ENCODE measurements around the gene C1QL3.

C1QL3 gene

DNA sequence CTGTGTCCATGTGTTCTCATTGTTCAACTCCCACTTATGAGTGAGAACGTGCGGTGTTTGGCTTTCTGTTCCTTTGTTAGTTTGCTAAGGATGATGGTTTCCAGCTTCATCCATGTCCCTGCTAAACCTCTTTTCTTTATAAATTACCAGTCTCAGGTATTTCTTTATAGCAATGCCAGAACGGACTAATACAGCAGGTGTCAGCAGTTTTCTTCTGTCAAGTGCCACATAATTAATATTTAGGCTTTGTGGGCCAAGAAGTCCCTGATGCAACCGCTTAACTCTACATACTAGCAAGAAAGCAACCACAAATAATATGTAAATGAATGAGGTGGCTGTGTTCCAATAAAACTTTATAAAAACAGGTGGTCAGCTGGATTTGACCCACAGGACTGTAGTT is 26.3 kb upstream of the C1QL3 start:
- H3K4me3 ChIP-seq (ENCODE audit: low read depth, low read length), result no peak overlapping the region
- TF ChIP-seq, protein P1, sequence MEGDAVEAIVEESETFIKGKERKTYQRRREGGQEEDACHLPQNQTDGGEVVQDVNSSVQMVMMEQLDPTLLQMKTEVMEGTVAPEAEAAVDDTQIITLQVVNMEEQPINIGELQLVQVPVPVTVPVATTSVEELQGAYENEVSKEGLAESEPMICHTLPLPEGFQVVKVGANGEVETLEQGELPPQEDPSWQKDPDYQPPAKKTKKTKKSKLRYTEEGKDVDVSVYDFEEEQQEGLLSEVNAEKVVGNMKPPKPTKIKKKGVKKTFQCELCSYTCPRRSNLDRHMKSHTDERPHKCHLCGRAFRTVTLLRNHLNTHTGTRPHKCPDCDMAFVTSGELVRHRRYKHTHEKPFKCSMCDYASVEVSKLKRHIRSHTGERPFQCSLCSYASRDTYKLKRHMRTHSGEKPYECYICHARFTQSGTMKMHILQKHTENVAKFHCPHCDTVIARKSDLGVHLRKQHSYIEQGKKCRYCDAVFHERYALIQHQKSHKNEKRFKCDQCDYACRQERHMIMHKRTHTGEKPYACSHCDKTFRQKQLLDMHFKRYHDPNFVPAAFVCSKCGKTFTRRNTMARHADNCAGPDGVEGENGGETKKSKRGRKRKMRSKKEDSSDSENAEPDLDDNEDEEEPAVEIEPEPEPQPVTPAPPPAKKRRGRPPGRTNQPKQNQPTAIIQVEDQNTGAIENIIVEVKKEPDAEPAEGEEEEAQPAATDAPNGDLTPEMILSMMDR (IDR thresholded peaks at IDR 0.05; ENCODE audit: control insufficient read depth, extremely low read depth, insufficient read depth), result no peak
- no peak for DNase-seq (ENCODE audit: low read depth)

DNA sequence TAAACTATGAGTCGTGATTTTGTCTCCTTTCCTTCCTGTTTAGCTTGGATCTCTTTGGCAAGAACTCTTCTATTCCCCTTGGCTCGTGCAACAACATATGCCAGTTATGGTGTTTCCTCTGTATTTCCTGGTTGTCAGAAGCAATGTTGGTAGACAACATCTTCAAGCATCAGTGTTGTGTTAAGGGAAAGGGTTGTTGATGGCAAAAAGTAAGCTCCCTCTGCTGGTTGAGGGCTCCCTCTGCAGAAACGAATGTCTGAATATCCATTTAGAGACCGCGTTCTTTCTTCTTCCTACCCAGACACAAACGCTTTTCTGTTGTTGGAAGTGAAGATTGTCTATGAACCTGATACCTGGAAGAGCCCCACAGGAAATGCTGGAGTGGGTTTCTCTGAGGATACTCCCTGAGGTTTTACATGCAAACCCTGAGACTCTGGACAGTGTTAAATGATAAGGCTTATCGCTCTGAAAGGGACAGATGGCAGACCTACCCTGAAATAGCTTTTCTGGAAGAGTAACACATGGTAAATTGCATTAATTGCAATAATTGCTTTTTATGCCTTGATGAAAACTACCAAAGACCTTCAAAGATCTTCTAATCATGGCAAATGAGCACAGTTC is 23.5 kb upstream of the C1QL3 start:
- TF ChIP-seq, protein P1 (IDR thresholded peaks at IDR 0.05; ENCODE audit: control insufficient read depth, extremely low read depth, insufficient read depth), result peak; percentile 86
- DNase-seq (ENCODE audit: low read depth), result peak; percentile 64
- H3K4me3 ChIP-seq (ENCODE audit: low read depth, low read length), result no peak overlapping the region

DNA sequence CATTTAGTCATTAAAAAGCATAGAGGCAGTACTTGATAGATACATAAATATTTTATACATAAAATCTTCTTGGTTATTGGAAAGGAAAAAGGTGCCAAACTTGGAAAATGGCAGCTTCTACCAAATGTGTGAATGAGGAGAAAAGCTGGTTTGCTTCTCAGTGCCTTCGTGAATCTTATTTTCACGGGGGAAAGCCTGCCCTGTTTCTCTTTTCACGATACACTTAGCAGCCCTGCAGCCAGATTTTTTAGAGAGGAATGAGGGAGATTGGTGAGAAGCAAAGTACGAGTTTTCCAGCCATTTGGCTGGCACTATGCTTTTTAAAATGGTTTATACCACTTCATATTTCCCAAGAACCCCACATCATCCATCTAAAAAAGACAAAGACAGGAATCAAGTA is 22.9 kb upstream of the C1QL3 start:
- no peak overlapping the region for H3K4me3 ChIP-seq (ENCODE audit: low read depth, low read length)
- DNase-seq (ENCODE audit: low read depth), result no peak
- TF ChIP-seq, protein P1 (IDR thresholded peaks at IDR 0.05; ENCODE audit: control insufficient read depth, extremely low read depth, insufficient read depth), result no peak

DNA sequence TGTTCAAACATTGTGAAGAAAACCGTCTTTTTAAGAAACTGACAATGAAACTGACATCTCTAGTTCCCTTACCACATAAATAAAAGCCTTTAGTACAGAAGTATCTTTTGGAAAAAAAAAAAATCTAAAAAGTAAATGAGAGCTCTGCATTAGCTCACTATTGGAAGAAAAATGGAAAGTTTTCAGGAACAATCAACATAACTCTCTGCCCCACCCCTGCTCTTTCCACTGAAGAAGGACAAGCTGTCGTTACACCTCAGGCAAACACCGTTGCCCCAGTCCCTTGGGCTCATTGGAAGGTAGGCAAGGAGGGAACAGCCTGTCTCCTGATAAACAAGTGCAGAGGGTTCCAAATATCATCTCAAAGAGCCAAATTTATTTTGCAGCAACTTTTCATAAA is 22.4 kb upstream of the C1QL3 start:
- no peak overlapping the region for H3K4me3 ChIP-seq (ENCODE audit: low read depth, low read length)
- TF ChIP-seq, protein P1 (IDR thresholded peaks at IDR 0.05; ENCODE audit: control insufficient read depth, extremely low read depth, insufficient read depth), result no peak
- no peak for DNase-seq (ENCODE audit: low read depth)

DNA sequence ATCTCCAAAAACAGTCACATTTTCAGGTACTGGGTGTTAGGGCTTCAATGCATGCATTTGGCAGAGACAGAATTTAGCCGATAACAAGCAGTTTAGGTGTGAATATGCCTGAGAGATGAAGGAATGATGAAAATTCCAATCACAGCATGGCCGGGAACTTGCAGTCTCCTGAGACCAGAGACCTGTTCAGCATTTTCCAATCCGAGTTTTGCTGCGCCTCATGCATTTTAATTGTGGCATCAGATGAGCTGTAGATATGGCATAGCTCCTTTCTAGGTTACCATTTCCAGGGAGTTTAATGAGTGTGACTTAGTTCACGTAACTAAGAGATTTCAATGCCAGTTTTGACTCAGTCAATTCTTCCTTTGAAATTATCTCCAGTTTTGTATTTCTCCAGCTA is 14.5 kb upstream of the C1QL3 start:
- no peak overlapping the region for H3K4me3 ChIP-seq (ENCODE audit: low read depth, low read length)
- no peak for DNase-seq (ENCODE audit: low read depth)
- TF ChIP-seq, protein P1 (IDR thresholded peaks at IDR 0.05; ENCODE audit: control insufficient read depth, extremely low read depth, insufficient read depth), result no peak

DNA sequence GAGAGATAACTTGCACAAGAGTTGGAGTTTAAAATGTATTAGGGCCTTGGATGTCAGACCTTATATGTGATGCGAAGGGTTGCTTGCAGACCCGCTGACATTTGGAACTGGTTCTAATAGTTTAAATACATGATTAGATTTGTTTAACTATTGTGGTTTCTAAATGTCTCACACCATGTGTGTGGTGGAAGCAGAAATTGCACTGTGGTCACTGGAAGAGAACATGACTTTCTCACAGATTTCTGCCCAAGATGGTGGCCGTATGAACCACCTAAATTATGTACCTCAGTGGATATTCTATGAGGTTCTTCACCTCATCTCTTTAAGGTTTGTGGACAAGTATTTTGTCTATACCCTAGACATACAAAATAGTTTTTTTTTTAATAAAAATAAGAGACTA is 8.2 kb upstream of the C1QL3 start:
- DNase-seq (ENCODE audit: low read depth), result no peak
- H3K4me3 ChIP-seq (ENCODE audit: low read depth, low read length), result no peak overlapping the region
- TF ChIP-seq, protein P1 (IDR thresholded peaks at IDR 0.05; ENCODE audit: control insufficient read depth, extremely low read depth, insufficient read depth), result no peak

DNA sequence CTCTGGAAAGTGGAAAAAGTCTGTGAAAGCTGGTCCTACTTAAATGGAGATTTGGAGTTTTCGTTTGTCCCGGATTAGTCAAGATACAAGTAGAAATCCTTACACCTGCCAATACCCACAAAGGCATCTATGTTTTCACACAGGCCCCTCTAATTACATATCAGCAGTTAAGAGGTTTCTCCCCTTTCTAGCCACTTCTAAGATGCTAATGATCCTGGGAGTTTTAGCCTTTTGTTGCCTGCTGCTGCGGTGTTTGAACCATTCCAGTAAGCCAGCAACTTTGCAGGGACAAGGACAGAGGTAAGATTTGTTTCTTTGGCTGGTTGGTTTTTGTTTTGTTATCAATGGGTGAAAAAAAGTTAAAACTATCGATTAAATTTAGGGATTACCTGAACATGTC is 5.8 kb upstream of the C1QL3 start:
- no peak overlapping the region for H3K4me3 ChIP-seq (ENCODE audit: low read depth, low read length)
- DNase-seq (ENCODE audit: low read depth), result no peak
- TF ChIP-seq, protein P1 (IDR thresholded peaks at IDR 0.05; ENCODE audit: control insufficient read depth, extremely low read depth, insufficient read depth), result no peak
